HAP-1 (cell line): Measurements from ENCODE around the gene TXNDC15.

Source experiments
- DNase-seq, 2 experiments: peaks; one replicate each; pipeline ENCODE4 v3.0.0-alpha.2; 2016 to 2020; ENCODE audit warnings: low spot score in 2 of 2
- H3K27me3 ChIP-seq: fragments of 250-450 bp; sonication (Bioruptor Pico); 2 replicates; pipeline ENCODE4 v1.5.1; 2020; ENCODE audit warnings: low read depth, mild to moderate bottlenecking, moderate library complexity
- H3K36me3 ChIP-seq: fragments of 250-450 bp; sonication (Bioruptor Pico); replicated peaks from 2 replicates; pipeline ENCODE4 v1.5.1; 2020; ENCODE audit warnings: mild to moderate bottlenecking
- H3K4me1 ChIP-seq: fragments of 250-450 bp; sonication (Bioruptor Pico); 2 replicates; pipeline ENCODE4 v1.5.1; 2020; ENCODE audit warnings: mild to moderate bottlenecking
- H3K4me3 ChIP-seq: fragments of 250-450 bp; sonication (Bioruptor Pico); 2 replicates; pipeline ENCODE4 v1.5.1; 2020; ENCODE audit warnings: mild to moderate bottlenecking, moderate library complexity
- H3K9me3 ChIP-seq: fragments of 250-450 bp; sonication (Bioruptor Pico); 2 replicates; pipeline ENCODE4 v1.5.1; 2020; ENCODE audit warnings: mild to moderate bottlenecking, moderate library complexity
- in situ Hi-C: fragments of 300-500 bp; cut with MboI; formaldehyde crosslinking; loops from 3 replicates; pipeline ENCODE4 v1.14.3; 2020; ENCODE audit warnings: low sequenced_read_pairs, inconsistent platforms, mixed read lengths

Gene TXNDC15

DNA sequence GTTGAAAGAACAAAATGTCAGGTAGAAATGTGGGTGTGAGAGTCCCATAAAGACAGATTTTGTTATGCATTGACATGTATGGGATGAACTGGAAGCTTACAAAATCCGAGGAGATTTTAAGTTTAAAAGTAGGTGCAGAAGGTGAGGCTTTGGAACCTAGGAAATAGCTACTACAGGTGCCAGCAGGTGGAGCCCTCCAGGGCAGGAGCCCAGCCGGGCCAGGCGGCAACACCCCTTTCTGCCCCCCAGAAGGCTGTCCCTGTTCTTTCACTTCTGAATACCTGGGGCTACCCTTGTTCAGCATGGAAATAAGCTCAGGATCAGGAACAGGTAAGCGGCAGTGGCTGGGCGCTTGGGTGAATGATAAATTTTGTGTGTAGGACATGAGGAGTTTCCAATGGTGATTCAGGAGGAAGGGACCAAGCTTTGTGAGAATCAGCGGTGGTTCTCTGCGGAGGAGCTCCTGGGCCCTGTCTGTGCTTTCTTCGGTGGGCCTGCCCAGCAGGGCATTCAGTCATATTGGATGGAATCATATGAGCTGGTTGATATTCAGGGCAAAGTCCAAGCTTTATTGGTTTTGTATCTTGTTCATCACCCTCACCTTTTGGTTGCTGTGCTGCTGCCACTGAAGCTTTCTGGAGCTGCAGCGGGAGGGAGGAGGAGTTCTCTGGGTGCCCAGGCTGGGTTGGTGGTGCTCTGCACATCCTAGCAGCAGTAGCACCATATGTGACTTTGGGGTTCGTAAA, 43.1 kb downstream of the TXNDC15 start:
- no peak for DNase-seq
- no peaks in the 10 kb centered on the region for H3K4me1 ChIP-seq
- peaks cover 25% of the 10 kb centered on the region for H3K36me3 ChIP-seq
- no peaks in the 10 kb centered on the region for H3K9me3 ChIP-seq
- no peaks in the 10 kb centered on the region for H3K27me3 ChIP-seq
- H3K4me3 ChIP-seq = no peak overlapping the region
- in situ Hi-C loops = no loop called here

- no peak overlapping the region for H3K4me3 ChIP-seq
- H3K9me3 ChIP-seq = no peaks in the 10 kb centered on the region
- DNase-seq = no peak
- no peaks in the 10 kb centered on the region for H3K27me3 ChIP-seq
- H3K4me1 ChIP-seq = no peaks in the 10 kb centered on the region
- in situ Hi-C loops = no loop called here
- H3K36me3 ChIP-seq = peaks cover 21% of the 10 kb centered on the region
Measured at GRCh38 chr5:134918861-134919260, 44.7 kb downstream of the TXNDC15 start.

GRCh38 chr5:134920848-134921575, 46.8 kb downstream of the TXNDC15 start:
- no peak for DNase-seq
- Histone ChIP-seq H3K4me1 (no peaks in the 10 kb centered on the region), H3K27me3 (no peaks in the 10 kb centered on the region), H3K9me3 (no peaks in the 10 kb centered on the region), H3K4me3 (no peak overlapping the region), H3K36me3 (peaks cover 17% of the 10 kb centered on the region)
- in situ Hi-C loops = no loop called here

DNA sequence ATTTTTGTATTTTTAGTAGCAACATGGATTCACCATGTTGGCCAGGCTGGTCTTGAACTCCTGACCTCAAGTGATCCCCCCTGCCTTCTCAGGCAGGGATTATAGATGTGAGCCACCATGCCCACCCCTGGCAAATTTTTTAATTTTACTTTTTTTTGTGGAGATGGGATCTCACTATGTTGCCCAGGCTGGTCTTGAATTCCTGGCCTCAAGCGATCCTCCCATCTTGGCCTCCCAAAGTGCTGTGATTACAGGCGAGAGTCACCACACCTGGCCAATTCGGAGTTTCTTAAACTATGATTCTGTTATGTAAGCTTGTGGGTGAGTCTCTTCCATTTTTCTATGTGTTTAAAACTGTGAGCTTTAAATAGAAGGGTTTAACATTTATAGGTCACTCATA, 58.3 kb downstream of the TXNDC15 start:
- Histone ChIP-seq H3K36me3 (peaks cover 27% of the 10 kb centered on the region), H3K4me3 (no peak overlapping the region), H3K4me1 (peaks cover 4% of the 10 kb centered on the region; the same call in 1 of the 2 replicates), H3K9me3 (no peaks in the 10 kb centered on the region), H3K27me3 (no peaks in the 10 kb centered on the region)
- in situ Hi-C loops = no loop called here
- DNase-seq = no peak

GRCh38 chr5:134934202-134934601, 60.0 kb downstream of the TXNDC15 start:
- no peaks in the 10 kb centered on the region for H3K9me3 ChIP-seq
- no peak for DNase-seq
- peaks cover 27% of the 10 kb centered on the region for H3K36me3 ChIP-seq
- no peaks in the 10 kb centered on the region for H3K27me3 ChIP-seq
- no peak overlapping the region for H3K4me3 ChIP-seq
- in situ Hi-C loops = no loop called here
- H3K4me1 ChIP-seq = peaks cover 13% of the 10 kb centered on the region

DNA sequence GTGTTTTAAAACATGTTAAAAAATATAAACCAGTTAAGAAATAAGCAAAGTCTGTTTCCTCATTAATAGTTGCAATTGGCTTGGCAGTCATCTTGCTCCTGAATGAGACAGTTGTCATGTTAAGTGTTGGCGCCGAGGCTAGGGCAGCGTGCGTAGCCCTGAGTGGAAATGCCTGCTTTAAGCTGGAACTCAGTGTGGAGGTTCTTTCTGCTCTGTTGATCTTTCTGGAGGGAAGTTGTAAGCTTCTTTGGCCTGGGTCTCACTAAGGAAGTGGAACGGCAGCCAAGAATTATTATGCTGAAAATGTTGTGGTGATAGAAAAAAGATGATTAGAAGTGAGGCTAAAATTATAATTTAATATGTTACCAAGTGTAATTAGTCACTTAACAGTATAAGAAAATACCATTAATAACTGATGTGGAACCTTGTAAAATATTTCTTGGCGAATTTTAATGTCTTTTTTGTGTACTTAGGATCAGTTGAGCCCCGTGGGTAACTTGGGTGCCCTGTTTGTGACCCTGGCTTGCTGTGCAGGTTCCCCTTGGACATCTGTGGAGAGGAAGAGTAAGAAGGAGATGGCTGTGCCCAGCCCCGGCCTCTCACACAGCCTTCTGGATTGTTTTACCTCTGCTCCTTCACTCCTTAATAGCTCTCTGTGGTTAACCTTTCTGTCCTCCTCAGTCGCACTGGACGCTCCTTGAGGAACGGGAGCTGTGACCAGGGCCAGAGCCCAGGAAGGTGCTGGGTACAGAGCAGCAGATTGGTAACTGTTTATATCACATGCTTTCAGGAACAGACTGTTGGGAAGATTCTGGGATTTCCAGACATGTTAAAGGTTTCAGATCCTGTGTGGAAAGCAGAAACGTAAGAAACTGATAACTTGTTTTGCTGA, 61.8 kb downstream of the TXNDC15 start:
- Histone ChIP-seq H3K36me3 (peaks cover 19% of the 10 kb centered on the region; the same call in 1 of the 2 replicates), H3K9me3 (no peaks in the 10 kb centered on the region), H3K4me1 (peaks cover 13% of the 10 kb centered on the region), H3K27me3 (no peaks in the 10 kb centered on the region), H3K4me3 (no peak overlapping the region)
- no peak for DNase-seq
- in situ Hi-C loops = no loop called here

- DNase-seq = no peak
Measured at GRCh38 chr5:134937526-134937925, 63.4 kb downstream of the TXNDC15 start.

DNA sequence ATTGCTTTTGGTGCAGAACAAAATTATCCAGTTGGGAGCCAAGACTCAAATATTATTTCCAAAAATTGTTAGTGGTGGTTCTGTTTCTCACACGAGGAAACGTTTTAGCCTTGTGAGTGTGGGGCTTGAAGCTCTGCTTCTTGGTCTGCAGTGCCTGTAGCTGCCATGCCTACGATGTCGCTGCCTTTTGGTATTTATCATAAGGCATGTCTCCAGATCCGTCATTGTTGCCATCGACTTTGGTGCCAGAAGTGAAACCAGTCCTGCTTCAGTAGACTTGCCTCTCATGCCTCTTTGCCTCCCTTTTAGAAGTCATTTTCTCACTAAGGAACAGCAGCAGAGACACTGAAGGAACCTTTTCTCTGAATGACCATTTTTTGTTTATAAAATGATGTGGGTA, 63.9 kb downstream of the TXNDC15 start:
- Histone ChIP-seq H3K36me3 (peaks cover 5% of the 10 kb centered on the region; the same call in 1 of the 2 replicates), H3K9me3 (no peaks in the 10 kb centered on the region), H3K4me3 (no peak overlapping the region), H3K27me3 (no peaks in the 10 kb centered on the region), H3K4me1 (peaks cover 9% of the 10 kb centered on the region)
- in situ Hi-C loops = no loop called here
- no peak for DNase-seq

More at GRCh38 chr5:134937526-134937925, 63.4 kb downstream of the TXNDC15 start:
- no peak overlapping the region for H3K4me3 ChIP-seq
- H3K4me1 ChIP-seq = peaks cover 9% of the 10 kb centered on the region
- H3K27me3 ChIP-seq = no peaks in the 10 kb centered on the region
- peaks cover 10% of the 10 kb centered on the region; the same call in 1 of the 2 replicates for H3K36me3 ChIP-seq
- H3K9me3 ChIP-seq = no peaks in the 10 kb centered on the region
- in situ Hi-C loops = no loop called here

- peaks cover 9% of the 10 kb centered on the region for H3K4me1 ChIP-seq
- no peak overlapping the region for H3K4me3 ChIP-seq
- in situ Hi-C loops = no loop called here
- no peaks in the 10 kb centered on the region for H3K9me3 ChIP-seq
- H3K27me3 ChIP-seq = no peaks in the 10 kb centered on the region
- no peak for DNase-seq
- no peaks in the 10 kb centered on the region for H3K36me3 ChIP-seq
Measured at GRCh38 chr5:134939500-134939899, 65.3 kb downstream of the TXNDC15 start.

- Histone ChIP-seq H3K4me1 (peaks cover 3% of the 10 kb centered on the region), H3K4me3 (no peak overlapping the region), H3K36me3 (no peaks in the 10 kb centered on the region), H3K27me3 (no peaks in the 10 kb centered on the region), H3K9me3 (no peaks in the 10 kb centered on the region)
- no peak for DNase-seq
- in situ Hi-C loops = no loop called here
Measured at GRCh38 chr5:134943547-134943946, 69.4 kb downstream of the TXNDC15 start.

DNA sequence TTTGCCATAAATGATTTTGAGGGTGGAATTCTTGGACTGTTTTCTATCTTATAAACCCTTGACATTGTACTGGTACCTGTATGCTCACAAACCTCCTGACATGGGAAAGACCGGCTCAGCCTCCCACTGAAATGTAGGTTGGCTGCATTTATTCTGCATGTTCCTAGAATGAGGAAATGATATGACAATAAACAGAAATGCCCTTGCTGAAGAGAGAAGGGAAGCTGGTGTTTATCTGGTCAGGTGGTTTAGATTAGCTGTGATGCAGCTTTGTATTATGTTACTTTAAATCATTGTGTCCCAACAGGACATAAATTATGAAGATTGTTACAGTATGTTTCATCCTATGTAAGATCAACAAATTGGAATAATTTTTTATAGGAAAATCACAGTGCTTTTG, 70.5 kb downstream of the TXNDC15 start:
- in situ Hi-C loops = no loop called here
- DNase-seq = no peak
- no peaks in the 10 kb centered on the region for H3K4me1 ChIP-seq
- H3K36me3 ChIP-seq = no peaks in the 10 kb centered on the region
- no peaks in the 10 kb centered on the region for H3K27me3 ChIP-seq
- no peaks in the 10 kb centered on the region for H3K9me3 ChIP-seq
- H3K4me3 ChIP-seq = no peak overlapping the region

- H3K4me1 ChIP-seq = no peaks in the 10 kb centered on the region
- in situ Hi-C loops = no loop called here
- no peak for DNase-seq
Measured at GRCh38 chr5:134945041-134945440, 70.9 kb downstream of the TXNDC15 start.

DNA sequence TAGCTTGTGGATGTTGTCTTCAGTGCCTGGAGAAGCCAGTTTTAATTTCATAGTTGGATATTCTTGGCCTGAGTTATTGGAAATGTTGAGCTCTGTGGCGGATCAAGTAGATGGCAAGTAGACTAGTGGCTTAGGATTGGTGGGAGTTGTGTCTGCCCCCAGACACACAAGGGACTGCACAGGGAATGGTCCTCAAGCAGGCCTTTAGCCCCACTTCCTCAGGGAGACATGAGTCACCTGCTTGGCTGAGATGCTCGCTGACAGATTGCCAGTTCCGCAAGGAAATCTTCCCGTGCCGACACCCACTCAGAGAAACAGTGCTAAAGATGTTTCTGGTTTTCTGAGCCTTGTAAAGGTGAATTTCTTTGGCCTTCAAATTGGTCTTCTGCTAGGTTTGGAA, 74.7 kb downstream of the TXNDC15 start:
- no peaks in the 10 kb centered on the region for H3K27me3 ChIP-seq
- no peaks in the 10 kb centered on the region for H3K9me3 ChIP-seq
- H3K36me3 ChIP-seq = no peaks in the 10 kb centered on the region
- H3K4me1 ChIP-seq = no peaks in the 10 kb centered on the region
- DNase-seq = no peak
- H3K4me3 ChIP-seq = no peak overlapping the region
- in situ Hi-C loops = no loop called here

More at GRCh38 chr5:134945041-134945440, 70.9 kb downstream of the TXNDC15 start:
- Histone ChIP-seq H3K27me3 (no peaks in the 10 kb centered on the region), H3K9me3 (no peaks in the 10 kb centered on the region), H3K4me3 (no peak overlapping the region), H3K36me3 (no peaks in the 10 kb centered on the region)
